HL-60 (cell line): ENCODE measurements around the gene FGD3.

Experiments used
- DNase-seq, 2 experiments: peaks; one replicate each; pipeline ENCODE4 v3.0.0-alpha.2; 2010 to 2020; ENCODE audit warnings: low read depth in 1 of 2, low spot score in 1 of 2
- H3K27ac ChIP-seq: fragments of 250-450 bp; sonication (Bioruptor Pico); replicated peaks from 2 replicates; pipeline ENCODE4 v1.5.1; 2020; ENCODE audit warnings: mild to moderate bottlenecking, moderate library complexity
- H3K27me3 ChIP-seq: fragments of 250-450 bp; sonication (Bioruptor Pico); 2 replicates; pipeline ENCODE4 v1.5.1; 2021; ENCODE audit warnings: mild to moderate bottlenecking, moderate library complexity; ENCODE audit not compliant: insufficient read depth, poor library complexity, severe bottlenecking
- H3K4me3 ChIP-seq: replicated peaks from 2 replicates; pipeline ENCODE4 v1.5.1; 2011; ENCODE audit warnings: mild to moderate bottlenecking, control low read depth, low read length; ENCODE audit not compliant: insufficient read depth
- GABPA ChIP-seq: IDR thresholded peaks from 2 replicates; pipeline ENCODE4 v1.6.1; 2012; ENCODE audit warnings: low read depth
- POLR2AphosphoS5 ChIP-seq: IDR thresholded peaks from 2 replicates; pipeline ENCODE4 v1.6.1; 2012; ENCODE audit warnings: low read depth
- SPI1 ChIP-seq: IDR thresholded peaks from 2 replicates; pipeline ENCODE4 v1.6.1; 2012; ENCODE audit warnings: low read depth, mild to moderate bottlenecking, borderline replicate concordance
- TF ChIP-seq, protein P1 (sequence below): IDR thresholded peaks from 2 replicates; pipeline ENCODE4 v1.6.1; 2012; ENCODE audit warnings: low read depth; ENCODE audit not compliant: insufficient replicate concordance
- TF ChIP-seq, protein P2 (sequence below): IDR thresholded peaks from one replicate; pipeline ENCODE4 v1.5.1; 2011; ENCODE audit warnings: low read length, control low read depth, inconsistent platforms; ENCODE audit not compliant: insufficient read depth

The FGD3 gene

DNA sequence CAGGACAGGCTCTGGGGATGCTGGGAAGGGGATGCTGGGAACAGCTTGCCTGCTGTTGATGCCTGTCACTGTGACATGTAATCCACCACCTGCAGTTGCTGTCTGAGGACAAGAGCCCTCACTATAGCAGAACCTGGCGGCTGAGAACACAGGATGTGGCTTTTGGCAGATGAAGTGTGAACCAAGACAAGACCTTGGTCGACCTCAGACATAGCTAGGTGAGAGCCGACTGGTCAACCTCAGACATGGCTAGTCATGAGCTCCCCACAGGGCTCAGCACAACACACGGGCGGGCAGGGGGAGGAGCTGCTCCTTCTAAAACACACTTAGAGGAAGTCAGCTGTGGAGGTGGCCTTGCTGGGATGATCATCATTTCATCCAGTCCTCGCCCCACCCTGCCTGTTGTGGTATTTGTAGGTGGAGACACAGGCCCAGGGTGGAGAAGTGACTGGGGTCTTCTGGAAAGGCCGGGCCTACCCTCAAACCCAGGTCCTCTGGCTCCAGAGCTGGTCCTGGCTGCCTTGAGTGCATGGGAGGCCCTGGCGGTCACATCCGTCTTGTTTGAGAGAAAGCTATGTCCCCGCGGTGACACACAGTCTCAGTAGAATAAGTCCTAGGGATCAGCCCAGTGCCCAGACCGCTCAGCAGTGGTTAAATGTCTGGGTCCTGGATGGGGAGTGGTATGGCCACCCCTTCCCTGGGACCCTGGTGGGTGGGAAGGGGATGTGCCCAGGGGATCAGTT lies 117.2 kb downstream of the FGD3 start:
- TF ChIP-seq POLR2AphosphoS5 (peak; percentile 95), SPI1 (peak; percentile 79; the same call in 1 of the 2 replicates)
- TF ChIP-seq, protein P1, sequence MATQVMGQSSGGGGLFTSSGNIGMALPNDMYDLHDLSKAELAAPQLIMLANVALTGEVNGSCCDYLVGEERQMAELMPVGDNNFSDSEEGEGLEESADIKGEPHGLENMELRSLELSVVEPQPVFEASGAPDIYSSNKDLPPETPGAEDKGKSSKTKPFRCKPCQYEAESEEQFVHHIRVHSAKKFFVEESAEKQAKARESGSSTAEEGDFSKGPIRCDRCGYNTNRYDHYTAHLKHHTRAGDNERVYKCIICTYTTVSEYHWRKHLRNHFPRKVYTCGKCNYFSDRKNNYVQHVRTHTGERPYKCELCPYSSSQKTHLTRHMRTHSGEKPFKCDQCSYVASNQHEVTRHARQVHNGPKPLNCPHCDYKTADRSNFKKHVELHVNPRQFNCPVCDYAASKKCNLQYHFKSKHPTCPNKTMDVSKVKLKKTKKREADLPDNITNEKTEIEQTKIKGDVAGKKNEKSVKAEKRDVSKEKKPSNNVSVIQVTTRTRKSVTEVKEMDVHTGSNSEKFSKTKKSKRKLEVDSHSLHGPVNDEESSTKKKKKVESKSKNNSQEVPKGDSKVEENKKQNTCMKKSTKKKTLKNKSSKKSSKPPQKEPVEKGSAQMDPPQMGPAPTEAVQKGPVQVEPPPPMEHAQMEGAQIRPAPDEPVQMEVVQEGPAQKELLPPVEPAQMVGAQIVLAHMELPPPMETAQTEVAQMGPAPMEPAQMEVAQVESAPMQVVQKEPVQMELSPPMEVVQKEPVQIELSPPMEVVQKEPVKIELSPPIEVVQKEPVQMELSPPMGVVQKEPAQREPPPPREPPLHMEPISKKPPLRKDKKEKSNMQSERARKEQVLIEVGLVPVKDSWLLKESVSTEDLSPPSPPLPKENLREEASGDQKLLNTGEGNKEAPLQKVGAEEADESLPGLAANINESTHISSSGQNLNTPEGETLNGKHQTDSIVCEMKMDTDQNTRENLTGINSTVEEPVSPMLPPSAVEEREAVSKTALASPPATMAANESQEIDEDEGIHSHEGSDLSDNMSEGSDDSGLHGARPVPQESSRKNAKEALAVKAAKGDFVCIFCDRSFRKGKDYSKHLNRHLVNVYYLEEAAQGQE, result no peak
- H3K27me3 ChIP-seq, result no peaks in the 10 kb centered on the region
- DNase-seq, result peak; percentile 89 to 99
- H3K4me3 ChIP-seq, result no peak overlapping the region
- H3K27ac ChIP-seq, result peak overlapping the region; percentile 79

DNA sequence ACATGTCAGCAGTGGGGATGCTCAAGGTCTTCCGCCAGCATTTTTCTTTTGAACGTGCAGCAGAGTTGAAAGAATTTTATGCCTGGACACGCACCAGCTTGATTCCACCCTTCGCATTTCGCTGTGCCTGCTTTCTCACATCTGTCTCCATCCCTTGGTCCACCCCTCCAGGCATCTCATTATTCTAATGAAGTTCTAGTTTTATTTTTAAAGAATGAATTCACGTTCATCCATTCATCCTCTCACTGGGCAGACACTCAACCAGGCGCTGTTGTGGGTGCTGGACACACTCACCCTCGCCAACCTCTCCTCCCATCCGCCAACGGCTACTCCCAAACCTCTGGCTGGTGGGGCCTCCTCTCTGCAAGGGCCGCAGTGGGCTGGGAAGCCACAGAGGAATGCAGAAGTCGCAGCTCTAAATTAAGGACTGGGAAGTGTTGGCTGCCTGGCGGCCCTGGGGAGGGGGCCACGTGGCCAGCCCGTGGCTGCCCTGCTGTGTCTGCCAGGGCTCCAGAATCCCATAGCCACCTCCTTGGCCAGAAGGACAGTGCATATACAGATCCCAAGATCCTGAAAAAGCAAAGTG lies 117.9 kb downstream of the FGD3 start:
- Histone ChIP-seq H3K27me3 (no peaks in the 10 kb centered on the region), H3K27ac (peak overlapping the region; percentile 79), H3K4me3 (no peak overlapping the region)
- TF ChIP-seq, protein P2, sequence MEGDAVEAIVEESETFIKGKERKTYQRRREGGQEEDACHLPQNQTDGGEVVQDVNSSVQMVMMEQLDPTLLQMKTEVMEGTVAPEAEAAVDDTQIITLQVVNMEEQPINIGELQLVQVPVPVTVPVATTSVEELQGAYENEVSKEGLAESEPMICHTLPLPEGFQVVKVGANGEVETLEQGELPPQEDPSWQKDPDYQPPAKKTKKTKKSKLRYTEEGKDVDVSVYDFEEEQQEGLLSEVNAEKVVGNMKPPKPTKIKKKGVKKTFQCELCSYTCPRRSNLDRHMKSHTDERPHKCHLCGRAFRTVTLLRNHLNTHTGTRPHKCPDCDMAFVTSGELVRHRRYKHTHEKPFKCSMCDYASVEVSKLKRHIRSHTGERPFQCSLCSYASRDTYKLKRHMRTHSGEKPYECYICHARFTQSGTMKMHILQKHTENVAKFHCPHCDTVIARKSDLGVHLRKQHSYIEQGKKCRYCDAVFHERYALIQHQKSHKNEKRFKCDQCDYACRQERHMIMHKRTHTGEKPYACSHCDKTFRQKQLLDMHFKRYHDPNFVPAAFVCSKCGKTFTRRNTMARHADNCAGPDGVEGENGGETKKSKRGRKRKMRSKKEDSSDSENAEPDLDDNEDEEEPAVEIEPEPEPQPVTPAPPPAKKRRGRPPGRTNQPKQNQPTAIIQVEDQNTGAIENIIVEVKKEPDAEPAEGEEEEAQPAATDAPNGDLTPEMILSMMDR, result no peak
- TF ChIP-seq GABPA, result no peak
- 0 out of 2 replicates have a peak, but pooled peaks have one; percentile 27 for TF ChIP-seq POLR2AphosphoS5
- TF ChIP-seq SPI1, result peak; percentile 60; the same call in 1 of the 2 replicates
- TF ChIP-seq, protein P1, result no peak
- DNase-seq, result peak in 1 of 2 experiments; percentile 68

DNA sequence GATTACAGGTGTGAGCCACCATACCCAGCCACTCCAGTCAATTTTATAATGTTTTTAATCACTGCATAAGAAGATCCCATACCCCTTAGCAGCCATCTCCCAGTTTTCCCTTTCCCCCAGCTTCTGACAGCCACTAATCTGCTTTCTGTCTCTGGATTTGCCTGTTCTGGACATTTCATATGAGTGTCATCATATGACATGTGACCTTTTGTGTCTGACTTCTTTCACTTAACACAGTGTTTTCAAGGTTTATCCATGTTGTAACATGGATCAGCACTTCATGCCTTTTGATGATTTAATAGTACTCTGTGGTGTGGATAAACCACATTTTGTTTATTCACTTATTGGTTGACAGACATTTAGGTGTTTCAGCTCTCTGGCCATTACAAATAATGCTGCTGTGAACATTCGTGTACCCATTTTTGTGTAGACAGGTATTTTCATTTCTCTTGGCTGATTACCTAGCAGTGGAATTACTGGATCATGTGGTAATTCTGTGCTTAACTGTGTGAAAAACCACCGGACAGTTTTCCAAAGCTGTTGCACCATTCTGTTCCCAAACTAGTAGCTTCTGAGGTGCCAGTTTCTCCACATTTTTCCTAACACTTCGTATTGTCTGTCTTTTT lies 119.8 kb downstream of the FGD3 start:
- Histone ChIP-seq H3K27me3 (no peaks in the 10 kb centered on the region), H3K27ac (no peak overlapping the region), H3K4me3 (no peak overlapping the region)
- TF ChIP-seq, protein P1, result no peak
- TF ChIP-seq POLR2AphosphoS5 (no peak), GABPA (no peak)
- DNase-seq, result no peak

DNA sequence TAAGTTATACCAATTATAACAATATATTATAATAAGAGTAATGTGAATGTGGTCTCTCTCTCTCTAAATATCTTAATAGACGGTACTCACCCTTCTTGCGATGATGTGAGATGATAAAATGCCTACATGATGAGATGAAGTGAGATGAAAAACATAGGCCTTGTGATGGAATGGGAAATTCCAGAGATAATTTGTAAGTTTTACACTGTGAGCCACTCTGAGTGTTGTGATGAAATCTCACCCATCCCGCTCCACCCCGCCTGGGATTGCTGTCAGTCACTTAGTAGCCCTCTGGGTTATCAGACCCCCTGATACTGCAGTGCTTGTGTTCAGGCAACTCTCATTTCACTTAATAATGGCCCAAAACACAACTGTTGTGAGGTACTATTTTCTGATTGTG lies 121.6 kb downstream of the FGD3 start:
- TF ChIP-seq, protein P1, result no peak
- TF ChIP-seq, protein P2, result no peak
- TF ChIP-seq POLR2AphosphoS5 (no peak), GABPA (no peak), SPI1 (no peak)
- DNase-seq, result no peak
- Histone ChIP-seq H3K27me3 (no peaks in the 10 kb centered on the region), H3K4me3 (no peak overlapping the region), H3K27ac (no peak overlapping the region)
